HG03354 (cell line): Measurements from ENCODE around the gene SV2C.

ENCODE experiments used
- ATAC-seq: cut with Tn5 transposase; IDR thresholded peaks from one replicate; pipeline ENCODE4 v1.9.1; 2021; ENCODE audit warnings: mild to moderate bottlenecking; ENCODE audit not compliant: unreplicated experiment, poor library complexity, severe bottlenecking

Gene SV2C

DNA sequence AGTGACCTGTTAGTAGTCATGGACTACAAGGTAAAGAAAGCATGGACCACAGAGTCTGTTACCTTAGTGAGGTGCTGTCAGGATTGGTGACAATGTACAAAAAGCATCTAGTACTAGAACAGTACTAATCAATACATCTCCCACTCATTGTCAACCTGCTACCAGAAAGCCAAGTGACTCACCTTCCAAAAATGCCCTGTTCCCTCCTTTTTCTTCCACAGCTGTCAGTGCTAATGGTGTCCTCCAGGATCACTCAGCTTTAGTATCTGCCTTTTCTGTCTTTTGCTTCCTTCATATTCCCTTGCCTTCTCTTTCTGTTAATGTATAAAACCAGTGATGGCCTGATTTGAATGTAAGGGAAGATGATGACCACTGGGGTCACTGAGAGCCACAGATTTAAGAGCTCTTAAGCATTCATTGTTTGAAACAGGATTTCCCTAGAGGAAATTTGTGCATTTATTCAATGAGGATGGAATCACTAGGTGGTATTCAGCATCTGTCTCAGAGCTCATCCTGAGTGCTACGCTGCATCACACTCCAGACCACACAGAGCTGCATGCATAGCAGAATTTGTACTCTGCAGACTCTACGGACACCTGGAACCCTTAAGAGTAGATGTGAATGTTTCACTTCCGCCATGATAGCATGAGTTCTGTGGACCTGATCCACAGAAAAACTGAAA lies 71.0 kb downstream of the SV2C start:
- no peak for ATAC-seq

DNA sequence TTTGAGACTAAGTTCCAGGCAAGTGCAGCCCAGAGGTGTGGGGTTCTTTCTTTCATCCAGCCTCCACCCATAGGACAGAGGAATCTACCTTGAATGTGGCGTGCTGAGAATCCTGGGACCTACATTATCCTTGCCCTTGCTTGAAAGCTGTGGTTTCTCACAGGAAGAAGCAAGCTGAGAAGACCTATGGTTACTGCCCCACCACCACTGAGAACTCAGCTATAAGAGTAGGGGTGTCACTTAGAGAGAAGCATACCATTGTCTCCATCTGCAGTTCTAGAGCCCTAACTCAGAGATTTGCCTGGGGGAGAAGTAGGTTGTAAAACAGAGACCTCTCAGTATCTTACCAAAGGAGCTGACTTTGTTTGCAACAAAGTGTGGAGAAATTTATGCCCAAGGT lies 72.4 kb downstream of the SV2C start:
- ATAC-seq = no peak

DNA sequence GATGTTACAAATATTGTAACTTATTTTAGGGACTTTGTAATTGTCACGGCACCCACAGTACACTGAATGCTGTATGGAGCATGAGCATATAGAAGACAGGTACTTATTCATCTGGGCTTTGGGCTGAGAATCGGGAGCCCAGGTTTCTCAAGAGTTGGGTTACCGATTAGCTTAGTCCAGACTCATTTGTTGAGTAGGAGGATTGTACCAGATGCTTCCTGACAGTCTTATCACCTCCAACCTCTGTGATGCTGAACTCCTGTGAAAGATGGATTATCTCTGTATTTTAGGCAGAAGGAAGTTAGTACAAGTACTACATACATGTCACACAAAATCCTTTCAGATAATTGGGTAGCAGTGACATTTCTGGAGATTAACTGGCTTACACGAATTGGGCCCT lies 79.2 kb downstream of the SV2C start:
- ATAC-seq = no peak

DNA sequence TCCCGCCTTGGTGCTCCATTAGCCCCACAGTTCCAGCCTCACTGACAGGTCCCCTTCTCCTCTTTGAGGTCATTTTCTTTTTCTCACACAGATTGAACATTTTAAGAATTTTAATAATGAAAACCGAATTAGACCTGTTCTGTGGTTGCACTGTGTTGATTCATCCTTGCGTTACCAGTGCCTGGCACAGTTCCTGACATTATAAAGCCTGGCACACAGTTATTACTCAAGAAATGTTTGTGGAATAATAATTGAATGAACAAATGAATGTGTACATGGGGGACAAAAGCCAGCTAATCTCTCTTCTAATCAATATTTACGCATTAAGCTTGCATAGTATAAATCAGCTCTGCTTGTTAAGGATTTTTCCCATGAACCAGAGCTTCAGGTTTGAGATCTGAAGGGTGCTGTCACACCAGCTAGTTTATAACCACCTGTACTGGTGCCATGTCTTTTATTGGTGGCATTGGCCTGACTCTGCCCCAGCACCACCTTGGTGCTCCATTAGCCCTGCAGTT lies 80.0 kb downstream of the SV2C start:
- no peak for ATAC-seq

DNA sequence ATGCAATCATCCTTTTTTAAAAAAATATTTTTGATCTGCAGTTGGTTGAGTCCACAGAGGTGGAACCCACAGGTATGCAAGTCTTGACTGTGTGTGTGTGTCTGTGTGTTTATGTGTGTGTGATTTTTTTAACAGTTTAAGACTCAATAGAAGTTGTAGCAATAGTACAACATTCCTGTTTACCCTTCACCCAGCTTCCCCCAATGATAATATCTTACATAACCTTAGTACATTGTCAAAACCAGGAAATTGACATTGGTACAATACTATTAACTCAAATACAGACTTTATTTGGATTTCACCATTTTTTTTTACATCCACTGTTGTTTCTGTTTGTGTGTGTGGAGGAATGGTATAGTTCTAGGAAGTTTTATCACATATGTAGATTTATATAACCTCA lies 81.8 kb downstream of the SV2C start:
- ATAC-seq = no peak

DNA sequence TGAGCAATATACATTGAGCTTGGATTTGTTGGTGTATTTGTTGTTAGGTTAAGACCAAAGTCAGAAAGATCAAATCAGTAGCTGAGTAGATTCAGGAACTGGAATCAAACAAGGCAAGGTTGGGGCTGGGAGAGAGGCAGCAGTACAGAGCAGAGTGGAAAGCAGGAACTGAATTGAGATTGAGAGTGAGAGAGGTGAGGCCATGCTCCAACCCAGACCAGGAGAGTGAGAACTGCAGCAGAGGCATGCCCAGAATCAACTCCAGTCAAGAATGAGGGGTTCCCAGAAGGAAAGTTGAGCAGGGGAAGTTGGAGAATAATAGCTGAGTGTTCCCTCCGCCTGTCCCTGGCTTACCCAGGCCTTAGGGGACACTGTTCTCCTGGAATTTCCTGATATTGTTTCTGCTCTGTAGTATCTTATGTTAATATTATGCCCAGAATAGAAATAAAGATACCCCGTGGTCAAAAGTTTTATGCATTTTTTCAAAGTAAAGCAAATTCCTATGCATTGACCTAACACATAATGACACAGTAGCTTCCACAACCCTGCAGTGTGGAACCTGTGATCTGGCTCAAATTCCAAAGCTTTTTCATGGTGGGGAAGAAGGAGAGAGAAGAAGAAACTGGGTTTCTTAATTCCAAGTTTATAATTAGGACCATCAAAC lies 82.7 kb downstream of the SV2C start:
- no peak for ATAC-seq

DNA sequence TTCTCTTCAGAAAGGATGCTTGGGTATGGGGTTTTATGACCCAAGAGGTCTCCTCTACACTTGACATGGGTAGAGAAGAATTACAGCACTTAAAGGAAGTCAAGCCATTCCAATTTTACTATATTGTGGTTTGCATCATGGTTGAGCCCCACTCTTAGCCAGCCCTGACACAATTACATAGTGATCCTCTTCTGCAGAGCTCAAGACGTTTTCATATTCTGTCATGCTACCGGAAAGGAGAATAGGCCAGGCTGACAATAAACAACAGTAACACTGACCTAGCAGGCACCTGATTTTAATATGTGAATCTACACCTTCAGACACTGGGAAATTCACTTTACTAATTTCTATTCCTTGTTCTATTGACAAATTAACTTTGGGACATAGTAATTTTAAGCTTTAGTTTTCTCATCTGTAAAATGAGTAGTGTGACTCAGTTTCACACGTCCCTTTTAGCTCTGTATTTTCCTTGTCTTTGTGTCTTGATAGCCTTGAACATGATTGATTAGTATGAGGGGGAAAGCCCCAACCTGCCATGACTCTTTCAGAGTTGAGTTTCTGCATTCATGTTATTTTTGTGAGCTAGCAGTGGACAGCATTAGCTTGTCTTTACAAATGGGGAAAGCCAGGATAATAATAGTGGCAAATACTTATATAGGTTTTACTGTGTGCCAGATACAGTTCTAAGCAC lies 83.8 kb downstream of the SV2C start:
- ATAC-seq = no peak

DNA sequence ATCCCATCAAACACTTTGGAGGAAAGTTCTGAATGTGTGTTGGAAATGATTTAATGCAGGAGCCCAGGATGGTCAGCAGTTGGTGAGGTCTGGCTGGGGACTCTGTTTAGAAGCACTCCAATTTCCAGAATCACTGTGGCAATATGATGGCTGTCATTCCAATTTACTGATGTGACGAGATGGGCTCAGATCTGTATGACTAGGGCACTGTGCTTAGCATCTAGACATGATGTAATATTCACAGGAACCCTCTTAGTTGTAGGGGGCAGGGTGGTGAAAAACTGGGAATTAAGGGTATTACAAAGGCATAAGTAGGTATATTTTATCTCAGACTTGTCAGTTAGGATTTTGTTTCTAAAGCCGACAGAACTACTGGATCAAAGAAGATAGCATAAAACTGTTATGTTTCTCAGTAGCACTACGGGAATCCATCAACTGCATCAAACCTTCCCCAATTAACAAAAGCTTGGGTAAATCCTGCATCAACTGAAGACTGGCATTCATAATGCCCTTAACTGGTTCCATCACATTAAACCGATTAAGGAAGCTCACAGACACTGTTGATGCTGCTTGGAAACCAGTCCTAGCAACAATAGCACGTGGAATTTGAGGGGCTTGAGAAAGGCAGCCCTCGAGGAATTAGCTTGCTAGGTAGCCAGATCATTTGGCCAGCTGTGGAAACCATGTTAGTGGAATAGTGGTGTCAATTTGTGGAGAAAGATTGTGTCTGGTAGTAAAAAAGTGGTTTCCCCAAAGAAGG lies 86.1 kb downstream of the SV2C start:
- no peak for ATAC-seq

DNA sequence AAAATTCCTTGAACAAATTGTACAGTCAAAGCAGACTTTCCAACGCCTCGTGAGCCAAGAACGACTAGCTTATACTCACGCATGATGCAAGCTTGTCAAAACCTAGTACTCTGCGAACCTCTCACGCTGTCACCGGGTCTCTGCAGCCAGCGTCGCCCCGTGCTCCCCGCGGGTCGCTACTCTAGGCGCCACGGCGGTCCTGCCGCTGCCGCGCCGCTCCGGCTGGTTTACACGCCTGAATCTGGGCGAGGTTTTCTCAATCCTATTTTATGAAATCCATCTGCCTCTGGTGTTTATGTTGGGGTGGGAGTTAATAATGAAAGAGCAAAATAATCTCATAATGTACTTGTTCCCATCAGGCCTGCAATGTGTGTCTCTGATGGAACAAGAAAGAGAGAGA lies 90.9 kb downstream of the SV2C start:
- ATAC-seq = no peak

DNA sequence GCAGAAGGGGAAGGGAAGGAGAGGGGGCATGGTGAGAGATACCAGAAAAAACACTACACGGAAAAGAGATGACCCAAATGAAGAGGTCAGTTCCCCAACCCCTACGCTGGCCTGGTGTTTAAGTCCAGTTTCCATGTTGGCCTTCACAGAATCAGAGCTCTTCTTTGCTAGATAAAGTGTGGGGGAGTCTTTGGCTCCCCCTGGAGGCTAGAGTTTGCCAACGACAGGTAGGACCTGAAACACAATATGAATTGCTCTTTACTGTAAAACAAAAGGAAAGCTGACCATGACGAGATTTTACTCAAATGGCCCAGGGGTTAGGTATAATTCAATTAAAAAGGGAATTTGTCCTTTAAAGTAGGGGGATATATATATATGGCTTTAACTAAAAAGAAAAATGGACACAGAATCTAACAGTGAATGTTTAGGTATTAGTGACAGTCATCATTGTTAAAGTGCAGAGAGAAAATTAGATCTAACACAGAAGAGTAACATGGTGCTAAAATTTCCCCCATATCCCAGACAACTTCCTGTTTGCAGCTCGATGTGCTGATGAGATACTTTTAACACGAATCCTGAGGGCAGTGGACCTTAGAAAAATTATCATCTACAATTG lies 92.0 kb downstream of the SV2C start:
- peak; percentile 65 for ATAC-seq

DNA sequence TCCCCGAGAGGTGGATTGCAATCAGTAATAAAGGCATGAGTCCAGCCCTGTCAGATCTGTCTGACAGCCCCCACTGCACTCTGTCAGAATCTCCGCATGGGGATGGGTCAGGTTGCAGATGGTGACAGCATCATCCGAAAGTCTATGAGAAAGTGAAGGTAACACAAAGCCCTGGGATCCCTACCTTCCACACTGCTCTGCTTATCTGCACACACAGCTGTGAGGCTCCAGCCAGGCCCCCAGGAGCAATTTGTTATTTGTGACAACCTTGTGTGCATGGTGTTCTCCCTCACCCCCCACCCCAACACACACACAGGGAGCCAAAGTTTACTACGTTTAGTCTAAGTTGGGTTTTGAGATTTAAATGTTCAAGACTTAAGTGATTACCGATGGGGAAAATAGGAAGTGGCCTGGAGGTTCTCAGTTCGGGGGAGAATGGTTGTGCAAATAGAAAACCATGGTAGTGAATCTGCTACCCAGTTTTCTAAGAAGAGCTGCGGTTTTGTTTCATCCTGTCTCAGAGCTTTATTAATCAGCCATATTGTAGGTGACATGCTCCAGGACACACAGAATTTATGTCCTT lies 92.7 kb downstream of the SV2C start:
- peak; percentile 90 for ATAC-seq

DNA sequence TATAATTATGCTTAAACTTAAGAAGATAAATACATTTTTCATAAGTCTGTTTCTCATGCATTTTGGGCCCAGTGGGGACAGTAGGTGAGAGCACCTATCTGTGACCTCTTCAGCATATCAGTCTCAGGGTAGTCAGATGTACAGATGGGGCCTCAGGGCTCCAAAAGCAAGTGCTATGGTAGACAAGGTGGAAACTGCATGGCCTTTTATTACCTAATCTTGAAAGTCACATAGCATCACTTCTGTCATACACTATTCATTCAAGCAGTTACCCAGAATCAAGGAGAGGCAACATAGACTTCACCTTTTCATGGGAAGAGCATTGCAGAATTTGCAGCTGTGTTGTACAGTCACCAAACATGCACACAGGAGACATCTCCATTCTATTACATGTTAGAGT lies 94.8 kb downstream of the SV2C start:
- no peak for ATAC-seq

DNA sequence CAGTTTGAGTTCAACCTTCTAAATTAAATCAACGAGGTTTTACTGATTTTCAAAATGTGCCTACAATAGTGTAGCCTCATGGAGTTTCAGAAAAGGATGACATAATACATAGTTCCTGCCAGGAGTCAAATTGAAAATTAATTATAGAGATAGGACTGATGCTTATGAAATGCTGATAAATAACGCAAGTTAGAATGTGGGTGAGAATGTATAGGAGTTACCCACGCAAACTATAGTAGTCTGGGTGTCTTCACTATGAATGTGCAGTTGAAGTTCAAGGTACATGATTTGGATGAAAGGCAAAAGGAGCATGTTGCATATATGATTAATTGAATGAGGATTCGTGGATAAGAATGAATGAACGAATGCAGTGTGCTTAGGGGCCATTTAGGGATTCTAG lies 95.7 kb downstream of the SV2C start:
- ATAC-seq = no peak

DNA sequence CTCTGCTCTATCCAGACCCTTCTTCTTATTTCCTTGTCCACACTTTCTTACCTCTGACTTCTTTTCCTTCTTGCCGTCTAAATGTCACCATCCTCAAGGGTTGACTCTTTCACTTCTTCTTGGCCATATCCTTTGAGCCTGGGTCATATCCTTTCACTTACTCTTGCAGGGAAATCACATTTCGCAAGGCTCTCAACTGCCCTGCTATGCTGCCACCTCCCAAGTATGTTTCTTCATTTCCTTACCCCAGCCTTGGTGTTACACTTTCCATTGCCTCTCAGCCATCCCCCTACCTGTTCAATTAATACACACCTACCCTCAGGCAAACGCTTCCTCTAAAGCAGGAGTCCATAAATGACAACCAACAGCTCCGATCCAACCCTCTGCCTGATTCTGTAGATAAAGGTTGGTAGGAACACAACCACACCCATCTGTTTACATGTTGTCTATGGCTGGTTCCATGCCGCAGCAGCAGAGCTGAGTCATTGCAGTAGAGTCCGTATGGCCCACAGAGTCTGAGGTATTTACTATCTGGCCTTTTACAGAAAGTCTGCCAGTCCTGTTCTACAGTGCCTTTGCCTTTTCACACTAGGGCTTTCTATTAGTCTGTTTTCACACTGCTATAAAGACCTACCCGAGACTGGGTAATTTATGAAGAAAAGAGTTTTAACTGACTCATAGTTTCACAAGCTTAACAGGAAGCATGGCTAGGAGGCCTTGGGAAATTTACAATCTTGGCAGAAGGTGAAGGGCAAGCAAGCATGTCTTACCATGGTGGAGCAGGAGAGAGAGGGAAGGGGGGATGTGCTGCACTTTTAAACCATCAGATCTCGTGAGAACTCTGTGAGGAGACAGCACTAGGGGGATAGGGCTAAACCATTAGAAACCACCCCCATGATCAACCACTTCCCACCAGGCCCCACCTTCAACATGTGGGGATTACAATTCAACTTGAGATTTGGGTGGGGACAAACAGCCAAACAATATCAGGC lies 97.9 kb downstream of the SV2C start:
- ATAC-seq = peak; percentile 76

DNA sequence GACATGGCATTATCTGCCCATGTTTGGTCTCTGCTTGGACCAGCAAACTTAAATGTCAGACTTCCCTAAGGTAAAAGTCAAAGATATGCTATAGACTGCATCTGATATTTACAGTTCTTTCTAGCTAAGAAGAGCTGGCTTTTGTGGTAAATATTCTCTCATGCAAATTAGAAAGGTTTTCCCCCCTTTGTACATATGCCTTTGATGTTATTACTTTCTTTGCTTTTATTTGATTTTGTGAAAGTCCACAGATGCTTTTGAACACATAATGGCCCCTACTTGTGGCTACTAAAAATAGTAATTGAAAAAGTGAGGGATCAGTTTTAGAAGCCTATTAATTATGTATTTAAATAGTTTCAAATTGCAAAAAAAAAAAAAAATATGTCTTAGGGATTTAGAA lies 104.2 kb downstream of the SV2C start:
- no peak for ATAC-seq

DNA sequence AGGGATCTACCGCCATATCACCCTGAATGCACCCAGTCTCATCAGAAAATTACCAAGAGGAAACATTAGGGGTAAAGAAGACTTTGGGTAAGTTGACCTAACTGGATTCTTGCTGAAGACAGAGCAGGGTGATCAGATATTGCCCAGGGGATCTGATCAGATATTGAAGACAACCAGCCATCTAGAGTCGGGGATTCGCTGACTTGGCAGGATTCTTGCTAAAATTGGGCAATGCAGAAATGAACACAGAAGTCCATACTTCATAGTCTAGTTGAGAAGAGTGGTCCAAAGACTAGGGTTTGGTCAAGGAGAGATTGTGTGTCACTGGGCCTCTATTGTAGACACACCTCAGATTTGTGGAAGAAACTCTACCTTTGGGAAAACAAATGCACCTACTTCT lies 107.2 kb downstream of the SV2C start:
- no peak for ATAC-seq

DNA sequence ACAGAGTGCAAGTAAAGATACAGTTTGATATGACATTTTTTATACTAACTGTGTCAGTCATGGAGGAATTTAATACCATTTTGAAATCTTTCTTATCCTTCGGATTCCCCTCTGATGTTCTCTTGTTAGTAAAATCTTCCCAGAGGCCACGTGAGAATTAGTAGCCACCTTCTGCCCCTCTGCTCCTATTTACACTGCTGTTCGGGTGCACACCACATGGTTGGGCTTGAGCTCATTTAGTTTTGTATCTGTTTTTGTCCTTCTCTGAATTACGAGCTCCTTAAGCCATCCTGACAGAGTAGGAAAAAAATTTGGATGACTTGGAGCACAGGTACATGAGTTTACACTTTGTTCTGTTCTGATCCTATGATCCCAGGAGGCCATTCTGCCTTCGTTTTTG lies 109.7 kb downstream of the SV2C start:
- ATAC-seq = no peak

DNA sequence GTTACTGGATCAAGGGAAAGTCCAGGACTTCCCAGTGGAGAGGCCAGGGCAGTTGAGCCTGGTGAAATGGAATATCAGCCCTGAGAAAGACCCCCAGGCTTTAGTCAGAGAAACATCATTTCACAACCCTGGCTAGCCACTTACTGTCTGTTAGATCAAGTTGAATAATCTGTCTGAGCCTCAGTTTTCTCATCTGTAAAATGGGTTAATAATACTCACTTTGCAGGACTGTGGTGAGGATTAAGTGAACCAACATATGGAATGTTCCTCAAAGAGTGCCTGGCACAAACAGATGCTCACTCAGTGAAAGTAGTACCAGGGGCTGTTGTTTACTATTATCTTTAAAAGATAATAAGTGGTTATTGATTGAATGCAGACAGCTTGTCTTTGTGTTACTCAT lies 110.5 kb downstream of the SV2C start:
- ATAC-seq = no peak
